HepG2 (cell line): Measurements from ENCODE around the gene GRID1. TPM values are rescaled to one million over a fixed set of nuclear protein-coding genes. Genes with fewer than 3 reads are reported as not detected.

Experiments
- ATAC-seq: fragments of 200-7000 bp; cut with Tn5 transposase; 3 replicates; pipeline ENCODE4 v1.9.1; 2020; ENCODE audit warnings: mild to moderate bottlenecking, moderate library complexity
- BruUV-seq: library from RNA; stranded (reverse); fragments of 400-500 nt; replicated peaks from 2 replicates; lab custom pipeline; 2021; lab: Mats Ljungman, UMichigan
- CTCF ChIA-PET: fragments of 300-600 bp; formaldehyde crosslinking; extraction: SDS; loops from one replicate; lab custom pipeline; 2021; ENCODE audit warnings: low total read pairs, inconsistent platforms, low intra/inter-chr PET ratio; lab: Yijun Ruan, JAX
- POLR2A ChIA-PET: fragments of 350-600 bp; sonication (Branson Sonifier 250); formaldehyde crosslinking; loops from one replicate; lab custom pipeline; 2020; ENCODE audit warnings: antibody characterized with exemption, inconsistent platforms; lab: Yijun Ruan, JAX
- DNase-seq: peaks from one replicate; pipeline ENCODE4 v3.0.0-alpha.2; 2015; ENCODE audit warnings: low spot score
- FAIRE-seq: peaks from 3 replicates; lab custom pipeline; 2011; peaks lifted over from hg19 to GRCh38; lab: Jason Lieb, UNC
- H2AFZ ChIP-seq: one replicate; pipeline ENCODE4 v1.6.1; 2011; ENCODE audit warnings: low read length, inconsistent platforms
- H3K27ac ChIP-seq: fragments of 300-600 bp; 3 replicates; pipeline ENCODE4 v1.8.0; 2011; ENCODE audit warnings: mixed run types, mild to moderate bottlenecking, mixed read lengths, low read length, inconsistent platforms; ENCODE audit not compliant: insufficient read depth; ENCODE audit errors: extremely low read length
- H3K27me3 ChIP-seq, 2 experiments: fragments of 200-600 bp in 1 of 2; 2 replicates in 1 of 2; 3 replicates in 1 of 2; pipeline versions ENCODE4 v1.6.0 to v1.8.0; 2011; ENCODE audit warnings: low read length in 2 of 2, mild to moderate bottlenecking in 2 of 2, moderate library complexity in 2 of 2, inconsistent platforms in 1 of 2; ENCODE audit not compliant: insufficient read depth in 2 of 2, control insufficient read depth in 1 of 2
- H3K36me3 ChIP-seq, 2 experiments: fragments of 200-600 bp in 1 of 2; replicated peaks in 1 of 2; 2 replicates in 1 of 2; 3 replicates in 1 of 2; pipeline versions ENCODE4 v1.5.1 to v1.8.0; 2011; ENCODE audit warnings: low read length in 2 of 2, inconsistent platforms in 1 of 2; ENCODE audit not compliant: insufficient read depth in 2 of 2, control insufficient read depth in 1 of 2
- H3K4me1 ChIP-seq: 2 replicates; pipeline ENCODE4 v1.5.1; 2012; ENCODE audit warnings: low read length, inconsistent platforms; ENCODE audit not compliant: insufficient read depth
- H3K4me2 ChIP-seq: 2 replicates; pipeline ENCODE4 v1.6.0; 2011; ENCODE audit warnings: low read depth, low read length, inconsistent platforms
- H3K4me3 ChIP-seq, 3 experiments: fragments of 200-600 bp in 1 of 3; sonication (generic), shearing (Covaris generic) in 1 of 3; replicated peaks in 1 of 3; 2 replicates each; pipeline ENCODE4 v1.5.1; 2011 to 2016; ENCODE audit warnings: low read length in 3 of 3, inconsistent platforms in 2 of 3, low read depth in 2 of 3, mild to moderate bottlenecking in 2 of 3, control low read depth in 1 of 3, mixed read lengths in 1 of 3; ENCODE audit not compliant: insufficient read depth in 1 of 3
- H3K79me2 ChIP-seq: one replicate; pipeline ENCODE4 v1.6.1; 2011; ENCODE audit warnings: low read length, inconsistent platforms; ENCODE audit not compliant: insufficient read depth
- H3K9ac ChIP-seq: 2 replicates; pipeline ENCODE4 v1.6.0; 2011; ENCODE audit warnings: mild to moderate bottlenecking, low read depth, low read length, inconsistent platforms; ENCODE audit not compliant: insufficient read depth
- H3K9me3 ChIP-seq: 2 replicates; pipeline ENCODE4 v1.5.1; 2012; ENCODE audit warnings: mild to moderate bottlenecking, low read length
- H4K20me1 ChIP-seq: 2 replicates; pipeline ENCODE4 v1.6.0; 2011; ENCODE audit warnings: inconsistent platforms, mild to moderate bottlenecking, low read length, moderate library complexity; ENCODE audit not compliant: insufficient read depth
- AGO2 ChIP-seq: fragments of 200-400 bp; formaldehyde crosslinking; optimal IDR thresholded peaks from 2 replicates; pipeline ENCODE3; 2017; ENCODE audit warnings: mild to moderate bottlenecking, low read depth, low read length, moderate library complexity
- ATM ChIP-seq: fragments of 450-650 bp; IDR thresholded peaks from 2 replicates; pipeline ENCODE4 v1.7.1; 2017; ENCODE audit warnings: mild to moderate bottlenecking, borderline replicate concordance
- CEBPB ChIP-seq: IDR thresholded peaks from 2 replicates; pipeline ENCODE4 v1.6.1; 2011; ENCODE audit warnings: low read depth, low read length, improper control_type of control experiment, borderline replicate concordance
- EP300 ChIP-seq, 3 experiments: sonication (generic) in 1 of 3; formaldehyde crosslinking in 1 of 3; IDR thresholded peaks; 2 replicates each; pipeline versions ENCODE4 v1.5.1 to v1.6.1; 2011 to 2020; ENCODE audit warnings: low read depth in 2 of 3, low read length in 2 of 3, borderline replicate concordance in 1 of 3, improper control_type of control experiment in 1 of 3, mild to moderate bottlenecking in 1 of 3, missing genetic modification reagents in 1 of 3, moderate library complexity in 1 of 3
- HIC2 ChIP-seq: sonication (generic); formaldehyde crosslinking; IDR thresholded peaks from 2 replicates; pipeline ENCODE4 v1.9.0; 2022; ENCODE audit warnings: low read depth, missing genetic modification reagents
- KLF13 ChIP-seq: sonication (generic); formaldehyde crosslinking; IDR thresholded peaks from 2 replicates; pipeline ENCODE4 v1.4.0; 2020; ENCODE audit warnings: mild to moderate bottlenecking, missing genetic modification reagents
- NFE2L2 ChIP-seq: fragments of 150-350 bp; IDR thresholded peaks from 2 replicates; pipeline ENCODE4 v1.6.1; 2014; ENCODE audit warnings: low read length
- SPEN ChIP-seq: sonication (generic); formaldehyde crosslinking; IDR thresholded peaks from 2 replicates; pipeline ENCODE4 v1.5.1; 2020; ENCODE audit warnings: low read depth, mild to moderate bottlenecking, missing genetic modification reagents
- TARDBP ChIP-seq: sonication (generic); formaldehyde crosslinking; IDR thresholded peaks from 2 replicates; pipeline ENCODE4 v1.8.0; 2022; ENCODE audit warnings: mild to moderate bottlenecking, missing genetic modification reagents
- WIZ ChIP-seq: sonication (generic); formaldehyde crosslinking; IDR thresholded peaks from 2 replicates; pipeline ENCODE4 v1.5.1; 2020; ENCODE audit warnings: mild to moderate bottlenecking, missing genetic modification reagents
- ZFP91 ChIP-seq: sonication (generic); formaldehyde crosslinking; IDR thresholded peaks from 2 replicates; pipeline ENCODE4 v1.9.0; 2022; ENCODE audit warnings: missing genetic modification reagents, mild to moderate bottlenecking, borderline replicate concordance
- ZNF770 ChIP-seq: sonication (generic); formaldehyde crosslinking; IDR thresholded peaks from 2 replicates; pipeline ENCODE4 v1.5.0; 2020; ENCODE audit warnings: mild to moderate bottlenecking, missing genetic modification reagents
- ZSCAN25 ChIP-seq: sonication (generic); formaldehyde crosslinking; IDR thresholded peaks from 2 replicates; pipeline ENCODE4 v1.8.0; 2022; ENCODE audit warnings: mild to moderate bottlenecking, missing genetic modification reagents
- WGBS: methylation state at CpG from one replicate; pipeline ENCODE4 v1.1.6; 2017; ENCODE audit warnings: low lambda C conversion rate; 5-methylcytosine and 5-hydroxymethylcytosine counted together
- in situ Hi-C: cut with HindIII; loops from 2 replicates; pipeline ENCODE4 v1.10.0; 2017; ENCODE audit warnings: low pct_unique_long_range_greater_than_20kb; ENCODE audit not compliant: extremely low pct_ligation_motif_present
- intact Hi-C: fragments of 100-400 bp; cut with micrococcal nuclease; formaldehyde crosslinking; loops from one replicate; pipeline ENCODE4 v1.10.0; 2022; ENCODE audit not compliant: unreplicated experiment
- polyA plus RNA-seq, 8 experiments: library from polyadenylated mRNA; depleted of rRNA in 3 of 8; stranded (reverse) in 7 of 8; unstranded in 1 of 8; fragments of >200 nt; fragmentation: Illumina TruSeq in 4 of 8; extraction: Trizol in 4 of 8; gene quantifications; 2 replicates each; pipeline versions ENCODE4 v1.2.1 to v1.2.3, GENCODE V29; 2011 to 2016; ENCODE audit warnings: low read depth in 4 of 8, missing spikeins in 1 of 8, mixed read lengths in 1 of 8; ENCODE audit not compliant: insufficient read depth in 1 of 8
- total RNA-seq, 5 experiments: library from RNA; depleted of rRNA; stranded (reverse); fragments of >200 nt; fragmentation: Illumina TruSeq; extraction: Trizol; gene quantifications; 2 replicates each; pipeline ENCODE4 v1.2.3, GENCODE V29; 2016; ENCODE audit warnings: low read depth in 1 of 5
- TF ChIP-seq, protein P1 (sequence below): sonication (generic); formaldehyde crosslinking; IDR thresholded peaks from 2 replicates; pipeline ENCODE4 v1.4.0; 2020; ENCODE audit warnings: mild to moderate bottlenecking, missing genetic modification reagents
- TF ChIP-seq, protein P2 (sequence below): sonication (generic); formaldehyde crosslinking; IDR thresholded peaks from 2 replicates; pipeline ENCODE4 v1.5.0; 2020; ENCODE audit warnings: missing genetic modification reagents, mild to moderate bottlenecking, borderline replicate concordance
- TF ChIP-seq, protein P3 (sequence below): sonication (generic); formaldehyde crosslinking; IDR thresholded peaks from 2 replicates; pipeline ENCODE4 v1.5.0; 2020; ENCODE audit warnings: missing genetic modification reagents

The GRID1 gene
- total and polyA plus RNA-seq, 2 of the 13 experiments (the other 11 are each of a cell fraction or from before 2014, with no cell fraction given): 0.05 TPM; not detected in 1

DNA sequence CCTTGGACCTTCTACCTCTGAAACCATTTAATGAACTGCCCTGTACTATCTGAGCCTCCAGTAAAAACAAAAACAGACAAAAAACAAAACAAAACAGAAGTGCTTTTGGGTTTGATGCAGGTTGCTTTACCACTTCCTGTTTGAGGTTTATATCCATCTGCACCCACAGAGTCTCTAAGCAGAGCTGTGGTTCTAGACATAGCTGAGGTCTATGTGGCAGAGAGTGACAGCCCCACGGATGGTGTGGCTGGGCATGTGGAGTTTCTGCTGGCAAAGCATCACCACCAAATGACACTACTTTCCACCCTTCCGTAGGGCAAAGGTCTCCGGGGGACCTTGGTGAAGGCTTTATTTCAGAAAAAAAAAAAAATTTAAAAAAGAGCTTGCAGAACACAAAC lies 754.2 kb downstream of the GRID1 start:
- FAIRE-seq (no peak), ATAC-seq (no peak)
- no peaks in the 10 kb centered on the region for H3K27me3 ChIP-seq
- TF ChIP-seq, protein P1, sequence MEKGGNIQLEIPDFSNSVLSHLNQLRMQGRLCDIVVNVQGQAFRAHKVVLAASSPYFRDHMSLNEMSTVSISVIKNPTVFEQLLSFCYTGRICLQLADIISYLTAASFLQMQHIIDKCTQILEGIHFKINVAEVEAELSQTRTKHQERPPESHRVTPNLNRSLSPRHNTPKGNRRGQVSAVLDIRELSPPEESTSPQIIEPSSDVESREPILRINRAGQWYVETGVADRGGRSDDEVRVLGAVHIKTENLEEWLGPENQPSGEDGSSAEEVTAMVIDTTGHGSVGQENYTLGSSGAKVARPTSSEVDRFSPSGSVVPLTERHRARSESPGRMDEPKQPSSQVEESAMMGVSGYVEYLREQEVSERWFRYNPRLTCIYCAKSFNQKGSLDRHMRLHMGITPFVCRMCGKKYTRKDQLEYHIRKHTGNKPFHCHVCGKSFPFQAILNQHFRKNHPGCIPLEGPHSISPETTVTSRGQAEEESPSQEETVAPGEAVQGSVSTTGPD (CRISPR knock-in tag): no peak
- TF ChIP-seq NFE2L2 (no peak), HIC2 (CRISPR knock-in tag) (no peak), EP300 (IDR thresholded peaks at IDR 0.05; ENCODE audit: low read depth in 2 of 2, low read length in 2 of 2) (no peak), EP300 (CRISPR knock-in tag; IDR thresholded peaks at IDR 0.05; ENCODE audit: borderline replicate concordance) (no peak), WIZ (CRISPR knock-in tag) (no peak), CEBPB (no peak), ZNF770 (no peak), ZFP91 (CRISPR knock-in tag) (no peak), TARDBP (CRISPR knock-in tag) (no peak), SPEN (CRISPR knock-in tag) (no peak), ATM (no peak), ZSCAN25 (no peak), KLF13 (no peak), AGO2 (no peak)
- TF ChIP-seq, protein P2, sequence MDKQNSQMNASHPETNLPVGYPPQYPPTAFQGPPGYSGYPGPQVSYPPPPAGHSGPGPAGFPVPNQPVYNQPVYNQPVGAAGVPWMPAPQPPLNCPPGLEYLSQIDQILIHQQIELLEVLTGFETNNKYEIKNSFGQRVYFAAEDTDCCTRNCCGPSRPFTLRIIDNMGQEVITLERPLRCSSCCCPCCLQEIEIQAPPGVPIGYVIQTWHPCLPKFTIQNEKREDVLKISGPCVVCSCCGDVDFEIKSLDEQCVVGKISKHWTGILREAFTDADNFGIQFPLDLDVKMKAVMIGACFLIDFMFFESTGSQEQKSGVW (CRISPR knock-in tag): no peak
- TF ChIP-seq, protein P3, sequence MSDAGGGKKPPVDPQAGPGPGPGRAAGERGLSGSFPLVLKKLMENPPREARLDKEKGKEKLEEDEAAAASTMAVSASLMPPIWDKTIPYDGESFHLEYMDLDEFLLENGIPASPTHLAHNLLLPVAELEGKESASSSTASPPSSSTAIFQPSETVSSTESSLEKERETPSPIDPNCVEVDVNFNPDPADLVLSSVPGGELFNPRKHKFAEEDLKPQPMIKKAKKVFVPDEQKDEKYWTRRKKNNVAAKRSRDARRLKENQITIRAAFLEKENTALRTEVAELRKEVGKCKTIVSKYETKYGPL: no peak

More for the DNA sequence above, 754.2 kb downstream of the GRID1 start:
- ChIA-PET POLR2A (no interaction called here), CTCF (no interaction called here)
- Histone ChIP-seq H3K4me1 (no peaks in the 10 kb centered on the region), H3K4me2 (no peak overlapping the region), H3K79me2 (no peaks in the 10 kb centered on the region), H3K4me3 (no peak overlapping the region), H3K9ac (no peak overlapping the region), H3K36me3 (no peaks in the 10 kb centered on the region), H3K9me3 (no peaks in the 10 kb centered on the region), H2AFZ (no peak overlapping the region), H3K27ac (no peak overlapping the region), H4K20me1 (no peaks in the 10 kb centered on the region)
- 0% methylated on average over 3 of the region's 3 CpGs for WGBS
- intact Hi-C loops (no loop called here), in situ Hi-C loops (no loop called here)
- BruUV-seq: no TSS peak
- no peak for DNase-seq
